ENCODE data around the gene NIM1K. TPM values are rescaled to one million over a fixed set of nuclear protein-coding genes. Genes with fewer than 3 reads are reported as not detected.

The NIM1K gene
- total RNA-seq, 1 experiment from 2014 or later: 0.07 TPM

DNA sequence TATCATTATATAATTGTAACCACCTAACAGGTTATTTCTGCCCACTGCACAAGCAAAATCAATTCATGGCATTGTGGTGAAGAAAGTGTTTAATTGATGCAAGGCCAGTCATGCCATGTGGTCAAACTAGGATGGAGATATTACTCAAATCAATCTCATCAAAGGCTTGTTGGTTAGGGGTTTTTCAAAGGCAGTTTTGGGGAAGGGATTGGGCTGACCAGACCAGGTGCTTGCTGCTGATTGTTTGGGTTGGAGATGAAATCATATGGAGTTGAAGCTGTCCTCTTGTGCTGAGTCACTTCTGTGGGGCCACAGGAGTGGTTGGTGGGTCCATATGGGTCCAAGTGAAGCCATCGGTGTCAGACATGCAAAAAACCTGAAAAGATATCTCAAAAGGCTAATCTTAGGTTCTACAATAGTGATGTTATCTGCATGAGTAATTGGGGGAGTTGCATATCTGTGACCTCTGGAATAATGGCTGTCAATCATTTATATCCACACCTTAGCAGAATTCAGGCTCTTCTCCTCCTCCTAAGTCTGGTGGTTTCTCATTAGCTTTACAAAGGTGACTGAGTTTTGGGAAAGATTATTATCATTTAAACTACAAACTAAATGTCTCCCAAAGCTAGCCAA, 76.3 kb downstream of the NIM1K start:
- Mint-ChIP-seq H3K4me1 (no peaks in the 10 kb centered on the region), H3K27ac (no peak overlapping the region), H3K36me3 (peaks cover 12% of the 10 kb centered on the region), H3K4me3 (no peak overlapping the region), H3K27me3 (ENCODE audit: low read depth) (peaks cover 16% of the 10 kb centered on the region), H3K9me3 (peaks cover 35% of the 10 kb centered on the region)
- ChIA-PET POLR2A (interaction anchor here (0.6 kb wide), 1 partner anchor 136 kb away, joined by 5 read pairs; no protein-coding TSS in a partner anchor), CTCF (no interaction called here)
- DNase-seq (ENCODE audit: low spot score): no peak
- ATAC-seq: no peak
- TF ChIP-seq, protein P1, sequence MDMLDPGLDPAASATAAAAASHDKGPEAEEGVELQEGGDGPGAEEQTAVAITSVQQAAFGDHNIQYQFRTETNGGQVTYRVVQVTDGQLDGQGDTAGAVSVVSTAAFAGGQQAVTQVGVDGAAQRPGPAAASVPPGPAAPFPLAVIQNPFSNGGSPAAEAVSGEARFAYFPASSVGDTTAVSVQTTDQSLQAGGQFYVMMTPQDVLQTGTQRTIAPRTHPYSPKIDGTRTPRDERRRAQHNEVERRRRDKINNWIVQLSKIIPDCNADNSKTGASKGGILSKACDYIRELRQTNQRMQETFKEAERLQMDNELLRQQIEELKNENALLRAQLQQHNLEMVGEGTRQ (CRISPR knock-in tag; IDR thresholded peaks at IDR 0.05): no peak
- TF ChIP-seq E2F5 (CRISPR knock-in tag; IDR thresholded peaks at IDR 0.05) (no peak), ETV6 (CRISPR knock-in tag; IDR thresholded peaks at IDR 0.05) (no peak), PRDM15 (CRISPR knock-in tag; IDR thresholded peaks at IDR 0.05) (no peak), CREB1 (CRISPR knock-in tag; IDR thresholded peaks at IDR 0.05) (no peak), SMAD4 (CRISPR knock-in tag; IDR thresholded peaks at IDR 0.05) (no peak), RELA (CRISPR knock-in tag; IDR thresholded peaks at IDR 0.05; ENCODE audit: borderline replicate concordance) (no peak), ZNF219 (CRISPR knock-in tag; IDR thresholded peaks at IDR 0.05; ENCODE audit: borderline replicate concordance) (no peak), IRF2 (CRISPR knock-in tag; IDR thresholded peaks at IDR 0.05; ENCODE audit: borderline replicate concordance, low read depth) (no peak), ATF3 (CRISPR knock-in tag; conservative IDR thresholded peaks at IDR 0.05) (no peak), ZNF232 (CRISPR knock-in tag; IDR thresholded peaks at IDR 0.05) (no peak), NR1H2 (CRISPR knock-in tag; IDR thresholded peaks at IDR 0.05) (no peak), GTF2I (CRISPR knock-in tag; conservative IDR thresholded peaks at IDR 0.05) (no peak), ZNF425 (CRISPR knock-in tag; conservative IDR thresholded peaks at IDR 0.05) (no peak)

GRCh38 chr5:43270645-43271044, 78.6 kb downstream of the NIM1K start:
- H3K4me3 Mint-ChIP-seq: no peak overlapping the region
- CTCF ChIA-PET: interaction anchor here (0.7 kb wide), 1 partner anchor 34 kb away, joined by 3 read pairs; no protein-coding TSS in a partner anchor
- H3K4me1 Mint-ChIP-seq: peaks cover 11% of the 10 kb centered on the region
- H3K36me3 Mint-ChIP-seq: peaks cover 12% of the 10 kb centered on the region
- peaks cover 32% of the 10 kb centered on the region for H3K9me3 Mint-ChIP-seq
- DNase-seq (ENCODE audit: low spot score): no peak
- no peaks in the 10 kb centered on the region for H3K27me3 Mint-ChIP-seq (ENCODE audit: low read depth)
- no peak overlapping the region for H3K27ac Mint-ChIP-seq
- ATAC-seq: no peak
- POLR2A ChIA-PET: no interaction called here
- no peak for TF ChIP-seq RELA (CRISPR knock-in tag; IDR thresholded peaks at IDR 0.05; ENCODE audit: borderline replicate concordance)
- TF ChIP-seq ZNF138 (CRISPR knock-in tag; conservative IDR thresholded peaks at IDR 0.05): no peak
- no peak for TF ChIP-seq MXD4 (CRISPR knock-in tag; IDR thresholded peaks at IDR 0.05; ENCODE audit: borderline replicate concordance)
- TF ChIP-seq TEAD1 (CRISPR knock-in tag; IDR thresholded peaks at IDR 0.05): no peak
- TF ChIP-seq GTF2I (CRISPR knock-in tag; conservative IDR thresholded peaks at IDR 0.05): no peak
- TF ChIP-seq ZNF219 (CRISPR knock-in tag; IDR thresholded peaks at IDR 0.05; ENCODE audit: borderline replicate concordance): no peak
- TF ChIP-seq ZBTB43 (CRISPR knock-in tag; IDR thresholded peaks at IDR 0.05): no peak
- no peak for TF ChIP-seq SMAD3 (CRISPR knock-in tag; IDR thresholded peaks at IDR 0.05; ENCODE audit: borderline replicate concordance)
- no peak for TF ChIP-seq PRDM15 (CRISPR knock-in tag; IDR thresholded peaks at IDR 0.05)
- TF ChIP-seq ATF1 (CRISPR knock-in tag; IDR thresholded peaks at IDR 0.05): no peak
- TF ChIP-seq ZMAT4 (CRISPR knock-in tag; IDR thresholded peaks at IDR 0.05): no peak
